ENCODE measurements around the gene GPR84.

Gene GPR84

DNA sequence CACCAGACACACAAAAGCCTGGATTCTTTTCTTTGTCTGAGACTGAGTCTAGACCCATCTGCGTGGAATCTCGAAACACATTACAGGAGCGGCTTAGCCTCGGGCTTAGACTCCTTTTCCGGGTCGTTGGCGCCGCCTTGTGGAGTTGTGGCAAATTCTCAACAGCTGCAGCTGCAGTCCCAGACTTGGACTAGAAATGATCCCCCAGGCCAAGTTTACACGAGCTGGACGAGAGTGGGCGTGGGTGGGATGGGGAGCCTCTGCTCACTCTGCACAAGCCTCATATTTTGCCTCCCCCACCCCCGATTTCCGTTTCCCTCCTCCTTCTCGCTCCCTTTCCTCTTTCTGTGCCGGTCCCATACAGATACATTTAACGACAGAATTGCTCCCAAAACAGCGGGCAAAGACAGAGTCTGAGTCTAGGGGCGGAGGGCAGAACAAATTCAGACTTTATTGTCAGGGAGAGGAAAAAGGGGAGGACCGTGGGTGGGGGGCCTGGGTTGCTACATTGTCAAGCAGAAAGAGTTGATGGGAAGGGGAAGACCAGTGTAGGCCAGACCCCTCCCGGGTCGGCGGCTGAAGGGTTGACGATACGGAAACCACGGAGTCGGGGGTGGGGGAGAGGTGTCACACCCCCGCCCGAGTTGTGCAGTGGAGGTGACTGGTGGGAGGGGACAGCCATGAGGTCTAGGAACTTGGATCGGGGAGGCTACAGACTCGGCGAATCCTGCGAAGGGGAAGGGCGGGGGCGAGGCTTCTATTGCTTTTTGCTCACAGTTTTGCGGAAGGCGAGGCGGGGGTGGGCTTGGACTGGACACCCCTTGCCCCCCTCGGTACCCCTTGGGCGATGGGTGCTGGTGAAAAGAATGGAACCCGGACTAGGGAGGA is 4.7 kb upstream of the GPR84 start:
- peak; percentile 90 for ATAC-seq
- no peak for TF ChIP-seq OSR1 (CRISPR knock-in tag; IDR thresholded peaks at IDR 0.05)
- TF ChIP-seq ESRRG (CRISPR knock-in tag; IDR thresholded peaks at IDR 0.05), result no peak
- no peak for TF ChIP-seq ZNF70 (CRISPR knock-in tag; IDR thresholded peaks at IDR 0.05)
- TF ChIP-seq, protein P1, sequence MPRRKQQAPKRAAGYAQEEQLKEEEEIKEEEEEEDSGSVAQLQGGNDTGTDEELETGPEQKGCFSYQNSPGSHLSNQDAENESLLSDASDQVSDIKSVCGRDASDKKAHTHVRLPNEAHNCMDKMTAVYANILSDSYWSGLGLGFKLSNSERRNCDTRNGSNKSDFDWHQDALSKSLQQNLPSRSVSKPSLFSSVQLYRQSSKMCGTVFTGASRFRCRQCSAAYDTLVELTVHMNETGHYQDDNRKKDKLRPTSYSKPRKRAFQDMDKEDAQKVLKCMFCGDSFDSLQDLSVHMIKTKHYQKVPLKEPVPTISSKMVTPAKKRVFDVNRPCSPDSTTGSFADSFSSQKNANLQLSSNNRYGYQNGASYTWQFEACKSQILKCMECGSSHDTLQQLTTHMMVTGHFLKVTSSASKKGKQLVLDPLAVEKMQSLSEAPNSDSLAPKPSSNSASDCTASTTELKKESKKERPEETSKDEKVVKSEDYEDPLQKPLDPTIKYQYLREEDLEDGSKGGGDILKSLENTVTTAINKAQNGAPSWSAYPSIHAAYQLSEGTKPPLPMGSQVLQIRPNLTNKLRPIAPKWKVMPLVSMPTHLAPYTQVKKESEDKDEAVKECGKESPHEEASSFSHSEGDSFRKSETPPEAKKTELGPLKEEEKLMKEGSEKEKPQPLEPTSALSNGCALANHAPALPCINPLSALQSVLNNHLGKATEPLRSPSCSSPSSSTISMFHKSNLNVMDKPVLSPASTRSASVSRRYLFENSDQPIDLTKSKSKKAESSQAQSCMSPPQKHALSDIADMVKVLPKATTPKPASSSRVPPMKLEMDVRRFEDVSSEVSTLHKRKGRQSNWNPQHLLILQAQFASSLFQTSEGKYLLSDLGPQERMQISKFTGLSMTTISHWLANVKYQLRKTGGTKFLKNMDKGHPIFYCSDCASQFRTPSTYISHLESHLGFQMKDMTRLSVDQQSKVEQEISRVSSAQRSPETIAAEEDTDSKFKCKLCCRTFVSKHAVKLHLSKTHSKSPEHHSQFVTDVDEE (CRISPR knock-in tag; IDR thresholded peaks at IDR 0.05), result no peak
- TF ChIP-seq PPARA (CRISPR knock-in tag; IDR thresholded peaks at IDR 0.05; ENCODE audit: borderline replicate concordance), result no peak
- no peak for TF ChIP-seq ISL1 (CRISPR knock-in tag; IDR thresholded peaks at IDR 0.05)
- no peak for TF ChIP-seq SNAI2 (CRISPR knock-in tag; IDR thresholded peaks at IDR 0.05)
- no peak for TF ChIP-seq ZC3H10 (CRISPR knock-in tag; IDR thresholded peaks at IDR 0.05)

DNA sequence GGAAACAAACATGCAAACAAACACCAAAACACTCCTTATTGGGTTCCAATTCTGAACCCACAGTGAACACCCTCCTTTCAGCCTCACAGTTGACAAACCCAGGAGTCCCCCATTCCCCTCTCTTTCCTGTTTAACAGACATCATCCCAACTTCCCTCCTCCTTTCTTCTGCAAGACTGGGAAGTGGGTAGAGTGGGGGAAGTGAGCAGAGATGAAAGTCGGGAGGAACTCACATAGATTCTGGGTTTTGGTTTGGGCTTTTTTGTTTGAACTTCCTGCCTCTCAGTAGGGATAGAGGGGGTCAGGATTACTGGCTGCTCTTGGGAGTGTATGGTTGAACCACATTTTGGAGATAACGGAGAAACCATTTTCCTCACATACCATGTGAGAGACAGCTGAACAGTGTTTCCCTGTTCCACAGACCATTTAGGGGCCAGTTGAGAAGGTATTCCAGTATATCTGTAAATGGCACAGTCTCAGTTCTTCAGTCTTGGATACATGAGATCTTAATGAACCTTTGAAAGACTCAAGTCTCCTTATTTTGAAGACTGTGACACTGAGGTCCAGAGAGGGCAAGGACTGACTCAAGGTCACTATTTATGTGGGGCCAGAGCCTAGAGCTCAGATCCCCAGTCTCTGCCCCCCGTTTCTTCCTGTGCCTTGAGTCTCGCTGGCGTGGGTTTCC is 3.9 kb upstream of the GPR84 start:
- ATAC-seq, result peak; percentile 13; the same call in 2 of the 3 replicates

More for the DNA sequence above, 3.9 kb upstream of the GPR84 start:
- TF ChIP-seq ZC3H10 (CRISPR knock-in tag; IDR thresholded peaks at IDR 0.05) (no peak), ZFP30 (CRISPR knock-in tag; IDR thresholded peaks at IDR 0.05) (no peak), RARB (CRISPR knock-in tag; IDR thresholded peaks at IDR 0.05) (no peak), ZNF8 (CRISPR knock-in tag; IDR thresholded peaks at IDR 0.05) (no peak), ZNF565 (CRISPR knock-in tag; conservative IDR thresholded peaks at IDR 0.05; ENCODE audit: low read depth) (no peak), SNAI2 (CRISPR knock-in tag; IDR thresholded peaks at IDR 0.05) (no peak), ISL1 (CRISPR knock-in tag; IDR thresholded peaks at IDR 0.05) (no peak), OSR1 (CRISPR knock-in tag; IDR thresholded peaks at IDR 0.05) (no peak), ZNF70 (CRISPR knock-in tag; IDR thresholded peaks at IDR 0.05) (no peak), BACH2 (CRISPR knock-in tag; IDR thresholded peaks at IDR 0.05; ENCODE audit: borderline replicate concordance) (no peak), GLIS3 (CRISPR knock-in tag; IDR thresholded peaks at IDR 0.05) (no peak), TOX (CRISPR knock-in tag; IDR thresholded peaks at IDR 0.05; ENCODE audit: borderline replicate concordance) (no peak), ARNTL (CRISPR knock-in tag; IDR thresholded peaks at IDR 0.05; ENCODE audit: borderline replicate concordance, low read depth) (no peak), ESRRG (CRISPR knock-in tag; IDR thresholded peaks at IDR 0.05) (no peak), CSDC2 (CRISPR knock-in tag; IDR thresholded peaks at IDR 0.05) (no peak)
- TF ChIP-seq, protein P2, sequence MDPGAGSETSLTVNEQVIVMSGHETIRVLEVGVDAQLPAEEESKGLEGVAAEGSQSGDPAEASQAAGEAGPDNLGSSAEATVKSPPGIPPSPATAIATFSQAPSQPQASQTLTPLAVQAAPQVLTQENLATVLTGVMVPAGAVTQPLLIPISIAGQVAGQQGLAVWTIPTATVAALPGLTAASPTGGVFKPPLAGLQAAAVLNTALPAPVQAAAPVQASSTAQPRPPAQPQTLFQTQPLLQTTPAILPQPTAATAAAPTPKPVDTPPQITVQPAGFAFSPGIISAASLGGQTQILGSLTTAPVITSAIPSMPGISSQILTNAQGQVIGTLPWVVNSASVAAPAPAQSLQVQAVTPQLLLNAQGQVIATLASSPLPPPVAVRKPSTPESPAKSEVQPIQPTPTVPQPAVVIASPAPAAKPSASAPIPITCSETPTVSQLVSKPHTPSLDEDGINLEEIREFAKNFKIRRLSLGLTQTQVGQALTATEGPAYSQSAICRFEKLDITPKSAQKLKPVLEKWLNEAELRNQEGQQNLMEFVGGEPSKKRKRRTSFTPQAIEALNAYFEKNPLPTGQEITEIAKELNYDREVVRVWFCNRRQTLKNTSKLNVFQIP (CRISPR knock-in tag; IDR thresholded peaks at IDR 0.05; ENCODE audit: borderline replicate concordance, low read depth), result no peak
- TF ChIP-seq, protein P3, sequence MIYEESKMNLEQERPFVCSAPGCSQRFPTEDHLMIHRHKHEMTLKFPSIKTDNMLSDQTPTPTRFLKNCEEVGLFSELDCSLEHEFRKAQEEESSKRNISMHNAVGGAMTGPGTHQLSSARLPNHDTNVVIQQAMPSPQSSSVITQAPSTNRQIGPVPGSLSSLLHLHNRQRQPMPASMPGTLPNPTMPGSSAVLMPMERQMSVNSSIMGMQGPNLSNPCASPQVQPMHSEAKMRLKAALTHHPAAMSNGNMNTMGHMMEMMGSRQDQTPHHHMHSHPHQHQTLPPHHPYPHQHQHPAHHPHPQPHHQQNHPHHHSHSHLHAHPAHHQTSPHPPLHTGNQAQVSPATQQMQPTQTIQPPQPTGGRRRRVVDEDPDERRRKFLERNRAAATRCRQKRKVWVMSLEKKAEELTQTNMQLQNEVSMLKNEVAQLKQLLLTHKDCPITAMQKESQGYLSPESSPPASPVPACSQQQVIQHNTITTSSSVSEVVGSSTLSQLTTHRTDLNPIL (CRISPR knock-in tag; IDR thresholded peaks at IDR 0.05; ENCODE audit: low read depth), result no peak
- TF ChIP-seq, protein P4, sequence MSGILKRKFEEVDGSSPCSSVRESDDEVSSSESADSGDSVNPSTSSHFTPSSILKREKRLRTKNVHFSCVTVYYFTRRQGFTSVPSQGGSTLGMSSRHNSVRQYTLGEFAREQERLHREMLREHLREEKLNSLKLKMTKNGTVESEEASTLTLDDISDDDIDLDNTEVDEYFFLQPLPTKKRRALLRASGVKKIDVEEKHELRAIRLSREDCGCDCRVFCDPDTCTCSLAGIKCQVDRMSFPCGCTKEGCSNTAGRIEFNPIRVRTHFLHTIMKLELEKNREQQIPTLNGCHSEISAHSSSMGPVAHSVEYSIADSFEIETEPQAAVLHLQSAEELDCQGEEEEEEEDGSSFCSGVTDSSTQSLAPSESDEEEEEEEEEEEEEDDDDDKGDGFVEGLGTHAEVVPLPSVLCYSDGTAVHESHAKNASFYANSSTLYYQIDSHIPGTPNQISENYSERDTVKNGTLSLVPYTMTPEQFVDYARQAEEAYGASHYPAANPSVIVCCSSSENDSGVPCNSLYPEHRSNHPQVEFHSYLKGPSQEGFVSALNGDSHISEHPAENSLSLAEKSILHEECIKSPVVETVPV (CRISPR knock-in tag; IDR thresholded peaks at IDR 0.05), result no peak
- TF ChIP-seq, protein P5, sequence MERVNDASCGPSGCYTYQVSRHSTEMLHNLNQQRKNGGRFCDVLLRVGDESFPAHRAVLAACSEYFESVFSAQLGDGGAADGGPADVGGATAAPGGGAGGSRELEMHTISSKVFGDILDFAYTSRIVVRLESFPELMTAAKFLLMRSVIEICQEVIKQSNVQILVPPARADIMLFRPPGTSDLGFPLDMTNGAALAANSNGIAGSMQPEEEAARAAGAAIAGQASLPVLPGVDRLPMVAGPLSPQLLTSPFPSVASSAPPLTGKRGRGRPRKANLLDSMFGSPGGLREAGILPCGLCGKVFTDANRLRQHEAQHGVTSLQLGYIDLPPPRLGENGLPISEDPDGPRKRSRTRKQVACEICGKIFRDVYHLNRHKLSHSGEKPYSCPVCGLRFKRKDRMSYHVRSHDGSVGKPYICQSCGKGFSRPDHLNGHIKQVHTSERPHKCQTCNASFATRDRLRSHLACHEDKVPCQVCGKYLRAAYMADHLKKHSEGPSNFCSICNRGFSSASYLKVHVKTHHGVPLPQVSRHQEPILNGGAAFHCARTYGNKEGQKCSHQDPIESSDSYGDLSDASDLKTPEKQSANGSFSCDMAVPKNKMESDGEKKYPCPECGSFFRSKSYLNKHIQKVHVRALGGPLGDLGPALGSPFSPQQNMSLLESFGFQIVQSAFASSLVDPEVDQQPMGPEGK (CRISPR knock-in tag; IDR thresholded peaks at IDR 0.05; ENCODE audit: borderline replicate concordance), result no peak
